Measurements from ENCODE around the gene FILIP1.

- TF ChIP-seq YY1 (IDR thresholded peaks at IDR 0.05; ENCODE audit: insufficient read depth, insufficient read length) (no peak), ZNF274 (IDR thresholded peaks at IDR 0.05; ENCODE audit: low read depth, low read length) (no peak), SUZ12 (IDR thresholded peaks at IDR 0.05; ENCODE audit: extremely low read depth, insufficient read depth, insufficient read length) (no peak)
These were observed at the start of gene FILIP1 for GRCh38 chr6:75493400-75494064.
